Measurements from ENCODE around the gene IL10RB. TPM values are rescaled to one million over a fixed set of nuclear protein-coding genes. Genes with fewer than 3 reads are reported as not detected.

IL10RB gene
- total RNA-seq, 1 donor from 2014 or later: 19.0 TPM

- DNase-seq (ENCODE audit: low spot score): no peak
- Mint-ChIP-seq H3K36me3 (ENCODE audit: low read depth) (no peaks in the 10 kb centered on the region), H3K27me3 (ENCODE audit: low read depth) (peaks cover 3% of the 10 kb centered on the region), H3K4me1 (ENCODE audit: low read depth) (peaks cover 4% of the 10 kb centered on the region), H3K9me3 (ENCODE audit: low read depth) (peaks cover 15% of the 10 kb centered on the region), H3K27ac (ENCODE audit: unreplicated experiment) (no peak overlapping the region), H3K4me3 (ENCODE audit: unreplicated experiment) (no peak overlapping the region)
- TF ChIP-seq, protein P1, sequence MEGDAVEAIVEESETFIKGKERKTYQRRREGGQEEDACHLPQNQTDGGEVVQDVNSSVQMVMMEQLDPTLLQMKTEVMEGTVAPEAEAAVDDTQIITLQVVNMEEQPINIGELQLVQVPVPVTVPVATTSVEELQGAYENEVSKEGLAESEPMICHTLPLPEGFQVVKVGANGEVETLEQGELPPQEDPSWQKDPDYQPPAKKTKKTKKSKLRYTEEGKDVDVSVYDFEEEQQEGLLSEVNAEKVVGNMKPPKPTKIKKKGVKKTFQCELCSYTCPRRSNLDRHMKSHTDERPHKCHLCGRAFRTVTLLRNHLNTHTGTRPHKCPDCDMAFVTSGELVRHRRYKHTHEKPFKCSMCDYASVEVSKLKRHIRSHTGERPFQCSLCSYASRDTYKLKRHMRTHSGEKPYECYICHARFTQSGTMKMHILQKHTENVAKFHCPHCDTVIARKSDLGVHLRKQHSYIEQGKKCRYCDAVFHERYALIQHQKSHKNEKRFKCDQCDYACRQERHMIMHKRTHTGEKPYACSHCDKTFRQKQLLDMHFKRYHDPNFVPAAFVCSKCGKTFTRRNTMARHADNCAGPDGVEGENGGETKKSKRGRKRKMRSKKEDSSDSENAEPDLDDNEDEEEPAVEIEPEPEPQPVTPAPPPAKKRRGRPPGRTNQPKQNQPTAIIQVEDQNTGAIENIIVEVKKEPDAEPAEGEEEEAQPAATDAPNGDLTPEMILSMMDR (IDR thresholded peaks at IDR 0.05): peak; percentile 28
These were observed 42.7 kb downstream of the IL10RB start for GRCh38 chr21:33308586-33309490.

DNA sequence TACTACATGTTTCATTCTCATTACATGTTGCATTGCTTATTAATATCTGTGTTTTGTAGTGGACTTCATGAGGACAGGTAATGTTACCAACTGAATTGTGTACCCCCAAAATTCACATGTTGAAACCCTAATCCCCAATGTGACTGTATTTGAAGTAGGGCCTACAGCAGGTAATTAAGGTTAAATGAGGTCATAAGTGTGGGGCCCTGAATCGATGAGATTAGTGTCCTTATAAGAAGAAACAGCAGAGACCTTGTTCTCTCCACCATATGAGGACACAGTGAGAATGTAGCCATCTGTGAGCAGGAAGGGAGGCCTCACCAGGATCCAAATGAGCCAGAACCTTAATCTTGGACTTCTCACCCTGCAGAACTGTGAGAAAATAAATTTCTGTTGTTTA, 43.6 kb downstream of the IL10RB start:
- Mint-ChIP-seq H3K4me1 (ENCODE audit: low read depth) (peaks cover 7% of the 10 kb centered on the region), H3K27ac (ENCODE audit: unreplicated experiment) (no peak overlapping the region), H3K4me3 (ENCODE audit: unreplicated experiment) (no peak overlapping the region), H3K36me3 (ENCODE audit: low read depth) (peaks cover 1% of the 10 kb centered on the region), H3K27me3 (ENCODE audit: low read depth) (peaks cover 5% of the 10 kb centered on the region), H3K9me3 (ENCODE audit: low read depth) (peaks cover 17% of the 10 kb centered on the region)
- DNase-seq (ENCODE audit: low spot score): no peak
- TF ChIP-seq, protein P1 (IDR thresholded peaks at IDR 0.05): no peak

GRCh38 chr21:33312121-33312520, 46.0 kb downstream of the IL10RB start:
- H3K27ac Mint-ChIP-seq (ENCODE audit: unreplicated experiment): no peak overlapping the region
- peaks cover 17% of the 10 kb centered on the region for H3K9me3 Mint-ChIP-seq (ENCODE audit: low read depth)
- no peak overlapping the region for H3K4me3 Mint-ChIP-seq (ENCODE audit: unreplicated experiment)
- H3K36me3 Mint-ChIP-seq (ENCODE audit: low read depth): peaks cover 3% of the 10 kb centered on the region
- peaks cover 9% of the 10 kb centered on the region for H3K27me3 Mint-ChIP-seq (ENCODE audit: low read depth)
- TF ChIP-seq, protein P1 (IDR thresholded peaks at IDR 0.05): no peak
- H3K4me1 Mint-ChIP-seq (ENCODE audit: low read depth): peaks cover 7% of the 10 kb centered on the region
- DNase-seq (ENCODE audit: low spot score): no peak

- TF ChIP-seq, protein P1 (IDR thresholded peaks at IDR 0.05): no peak
- H3K36me3 Mint-ChIP-seq (ENCODE audit: low read depth): peaks cover 3% of the 10 kb centered on the region
- no peak for DNase-seq (ENCODE audit: low spot score)
- peaks cover 7% of the 10 kb centered on the region for H3K4me1 Mint-ChIP-seq (ENCODE audit: low read depth)
- peaks cover 17% of the 10 kb centered on the region for H3K9me3 Mint-ChIP-seq (ENCODE audit: low read depth)
- H3K27me3 Mint-ChIP-seq (ENCODE audit: low read depth): peaks cover 9% of the 10 kb centered on the region
- H3K4me3 Mint-ChIP-seq (ENCODE audit: unreplicated experiment): no peak overlapping the region
- no peak overlapping the region for H3K27ac Mint-ChIP-seq (ENCODE audit: unreplicated experiment)
These were observed 47.0 kb downstream of the IL10RB start for GRCh38 chr21:33313183-33313582.

DNA sequence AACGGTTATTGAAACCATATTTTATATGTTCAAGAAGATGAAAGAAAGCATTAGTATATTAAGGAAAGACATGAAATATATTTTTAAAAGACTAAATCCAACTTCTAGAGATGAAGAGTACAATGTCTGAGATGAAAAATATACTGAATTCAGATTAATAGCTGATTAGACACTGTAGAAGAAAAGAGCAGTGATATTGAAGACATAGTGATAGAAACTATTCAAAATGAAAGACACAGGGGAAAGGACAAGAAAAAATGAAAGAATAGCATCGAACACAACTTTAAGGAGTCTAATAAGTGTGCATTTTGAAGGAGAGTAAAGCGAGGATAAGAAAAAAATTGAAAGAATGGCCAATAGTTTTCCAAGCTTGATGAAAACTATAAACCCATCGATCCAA, 47.4 kb downstream of the IL10RB start:
- Mint-ChIP-seq H3K36me3 (ENCODE audit: low read depth) (peaks cover 3% of the 10 kb centered on the region), H3K27ac (ENCODE audit: unreplicated experiment) (no peak overlapping the region), H3K9me3 (ENCODE audit: low read depth) (peaks cover 17% of the 10 kb centered on the region), H3K4me1 (ENCODE audit: low read depth) (peaks cover 7% of the 10 kb centered on the region), H3K27me3 (ENCODE audit: low read depth) (peaks cover 11% of the 10 kb centered on the region), H3K4me3 (ENCODE audit: unreplicated experiment) (no peak overlapping the region)
- TF ChIP-seq, protein P1 (IDR thresholded peaks at IDR 0.05): no peak
- DNase-seq (ENCODE audit: low spot score): no peak
